Testis (tissue), 3 donors: ENCODE measurements around the gene PABPC1L. TPM values are rescaled to one million over a fixed set of nuclear protein-coding genes. Genes with fewer than 3 reads are reported as not detected.

Source experiments
- DNase-seq: peaks from one replicate; pipeline ENCODE4 v3.0.0-alpha.2; 2019
- H3K27ac ChIP-seq, 2 donors: fragments of 200-600 bp; sonication (generic); one replicate each; pipeline ENCODE4 v1.5.1; 2019
- H3K27me3 ChIP-seq: fragments of 200-600 bp; sonication (generic); one replicate; pipeline ENCODE4 v1.5.1; 2019
- H3K36me3 ChIP-seq: fragments of 200-600 bp; sonication (generic); one replicate; pipeline ENCODE4 v1.5.1; 2017; ENCODE audit warnings: low read depth; ENCODE audit errors: missing control alignments
- H3K4me1 ChIP-seq: fragments of 200-600 bp; sonication (generic); one replicate; pipeline ENCODE4 v1.5.1; 2019
- H3K4me3 ChIP-seq, 2 donors: fragments of 200-600 bp; sonication (generic); one replicate each; pipeline ENCODE4 v1.5.1; 2017 to 2019
- H3K9me3 ChIP-seq: fragments of 200-600 bp; sonication (generic); one replicate; pipeline ENCODE4 v1.5.1; 2017
- POLR2A ChIP-seq: fragments of 450-650 bp; IDR thresholded peaks from one replicate; pipeline ENCODE4 v1.6.1; 2017; ENCODE audit warnings: antibody characterized with exemption, mild to moderate bottlenecking, moderate library complexity
- WGBS, 2 donors: methylation state at CpG; one replicate each; pipeline ENCODE4 v1.1.5; 2018; 5-methylcytosine and 5-hydroxymethylcytosine counted together
- intact Hi-C: fragments of 100-400 bp; cut with DNase I; formaldehyde crosslinking; loops from one replicate; pipeline ENCODE4 v1.15.1; 2023; ENCODE audit warnings: low total_unique reads
- polyA plus RNA-seq: library from polyadenylated mRNA; stranded (reverse); fragments of 350-450 nt; fragmentation: Illumina TruSeq; extraction: RNeasy Lipid Tissue Mini Kit (QIAGEN cat#74804); gene quantifications from one replicate; pipeline ENCODE4 v1.2.3, GENCODE V29; 2014; ENCODE audit warnings: low read depth, low replicate concordance; ENCODE audit not compliant: insufficient read depth
- total RNA-seq, 2 donors: library from RNA; depleted of rRNA; stranded (reverse); fragments of >200 nt; gene quantifications; one replicate each; pipeline ENCODE4 v1.2.3, GENCODE V29; 2016
- TF ChIP-seq, protein P1 (sequence below), 3 experiments: fragments of 450-650 bp in 2 of 3; fragments of 200-600 bp in 1 of 3; sonication (generic) in 1 of 3; IDR thresholded peaks; one replicate each; pipeline ENCODE4 v1.5.1; 2016 to 2019; ENCODE audit warnings: antibody characterized with exemption in 3 of 3, mild to moderate bottlenecking in 2 of 3, moderate library complexity in 1 of 3

Gene PABPC1L
- total and polyA plus RNA-seq, 3 donors from 2014 or later: 27.9 to 71.7 (median 59.2) TPM

DNA sequence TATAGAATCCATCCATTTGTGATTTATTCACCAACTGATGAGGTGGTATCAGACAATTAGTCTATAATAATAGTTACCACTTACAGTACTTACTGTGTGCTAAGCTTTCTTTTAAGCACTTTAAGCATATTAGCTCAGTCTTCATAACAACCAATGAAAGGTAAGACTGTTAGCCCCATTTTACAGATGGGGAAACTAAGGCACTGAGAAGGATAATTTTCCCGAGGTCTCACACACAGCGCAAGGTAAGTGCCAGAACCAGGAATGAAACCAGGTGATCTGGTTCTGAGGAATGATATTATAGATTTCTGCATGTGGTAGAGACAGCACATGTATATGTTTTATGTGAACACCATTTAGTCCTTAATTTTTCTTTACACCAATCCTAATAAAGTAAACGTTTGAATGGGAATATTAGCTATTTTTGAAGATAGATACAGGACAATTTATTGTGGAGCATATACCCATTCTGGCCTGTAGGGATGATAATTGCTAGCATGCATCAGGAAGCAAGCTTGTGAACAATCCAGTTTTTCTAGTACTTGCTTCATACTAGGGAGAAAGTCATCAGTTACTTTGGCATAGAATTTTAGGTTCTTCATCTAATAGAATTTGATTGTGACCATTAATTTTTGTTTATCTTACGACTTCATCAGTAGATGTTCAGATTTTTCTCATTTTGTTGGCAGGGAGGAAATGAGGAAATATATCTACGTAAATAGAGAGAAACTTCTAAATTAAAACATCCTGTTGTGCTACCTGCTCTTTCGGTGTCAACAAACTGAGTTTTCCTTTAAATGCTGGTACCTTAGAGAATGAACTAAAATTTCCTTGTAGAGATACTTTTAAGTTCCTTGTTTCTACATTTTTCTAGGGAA lies 21.4 kb upstream of the PABPC1L start:
- intact Hi-C loops: no loop called here
- no peaks in the 10 kb centered on the region for H3K9me3 ChIP-seq
- no peak for DNase-seq
- no peak for TF ChIP-seq POLR2A
- TF ChIP-seq, protein P1, sequence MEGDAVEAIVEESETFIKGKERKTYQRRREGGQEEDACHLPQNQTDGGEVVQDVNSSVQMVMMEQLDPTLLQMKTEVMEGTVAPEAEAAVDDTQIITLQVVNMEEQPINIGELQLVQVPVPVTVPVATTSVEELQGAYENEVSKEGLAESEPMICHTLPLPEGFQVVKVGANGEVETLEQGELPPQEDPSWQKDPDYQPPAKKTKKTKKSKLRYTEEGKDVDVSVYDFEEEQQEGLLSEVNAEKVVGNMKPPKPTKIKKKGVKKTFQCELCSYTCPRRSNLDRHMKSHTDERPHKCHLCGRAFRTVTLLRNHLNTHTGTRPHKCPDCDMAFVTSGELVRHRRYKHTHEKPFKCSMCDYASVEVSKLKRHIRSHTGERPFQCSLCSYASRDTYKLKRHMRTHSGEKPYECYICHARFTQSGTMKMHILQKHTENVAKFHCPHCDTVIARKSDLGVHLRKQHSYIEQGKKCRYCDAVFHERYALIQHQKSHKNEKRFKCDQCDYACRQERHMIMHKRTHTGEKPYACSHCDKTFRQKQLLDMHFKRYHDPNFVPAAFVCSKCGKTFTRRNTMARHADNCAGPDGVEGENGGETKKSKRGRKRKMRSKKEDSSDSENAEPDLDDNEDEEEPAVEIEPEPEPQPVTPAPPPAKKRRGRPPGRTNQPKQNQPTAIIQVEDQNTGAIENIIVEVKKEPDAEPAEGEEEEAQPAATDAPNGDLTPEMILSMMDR (IDR thresholded peaks at IDR 0.05): peak in 2 of 3 experiments; percentile 26 to 29
- H3K27ac ChIP-seq: no peak overlapping the region
- 54 to 59% methylated on average over 6 of the region's 6 CpGs for WGBS, 2 donors
- H3K4me3 ChIP-seq: no peak overlapping the region
- no peaks in the 10 kb centered on the region for H3K36me3 ChIP-seq
- peaks cover 23% of the 10 kb centered on the region for H3K4me1 ChIP-seq
- H3K27me3 ChIP-seq: no peaks in the 10 kb centered on the region

DNA sequence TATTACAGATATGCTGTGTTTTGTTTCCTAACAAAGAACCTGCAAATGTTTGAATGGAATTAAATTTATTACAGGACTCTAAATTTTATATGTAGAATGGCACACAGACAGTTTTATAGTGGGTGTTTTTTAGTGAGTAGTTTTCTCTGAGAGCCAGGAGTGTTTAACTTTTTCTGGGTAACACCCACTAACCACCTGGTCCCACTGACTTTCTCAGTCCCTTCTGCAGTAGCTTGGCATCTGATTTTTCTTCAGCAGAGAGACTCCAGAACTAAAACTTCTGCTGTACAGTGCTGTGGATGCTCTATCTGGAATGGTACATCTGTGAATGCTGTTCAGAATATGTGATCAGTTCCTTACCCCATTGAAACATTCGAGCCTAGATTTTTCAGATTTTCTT lies 18.0 kb upstream of the PABPC1L start:
- DNase-seq: no peak
- TF ChIP-seq POLR2A: no peak
- TF ChIP-seq, protein P1 (IDR thresholded peaks at IDR 0.05): no peak
- peaks cover 12% of the 10 kb centered on the region for H3K4me1 ChIP-seq
- H3K9me3 ChIP-seq: no peaks in the 10 kb centered on the region
- intact Hi-C loops: no loop called here
- 59 to 68% methylated on average over 1 of the region's 1 CpG for WGBS, 2 donors
- no peaks in the 10 kb centered on the region for H3K27me3 ChIP-seq
- no peaks in the 10 kb centered on the region for H3K36me3 ChIP-seq
- no peak overlapping the region for H3K4me3 ChIP-seq
- H3K27ac ChIP-seq: no peak overlapping the region

DNA sequence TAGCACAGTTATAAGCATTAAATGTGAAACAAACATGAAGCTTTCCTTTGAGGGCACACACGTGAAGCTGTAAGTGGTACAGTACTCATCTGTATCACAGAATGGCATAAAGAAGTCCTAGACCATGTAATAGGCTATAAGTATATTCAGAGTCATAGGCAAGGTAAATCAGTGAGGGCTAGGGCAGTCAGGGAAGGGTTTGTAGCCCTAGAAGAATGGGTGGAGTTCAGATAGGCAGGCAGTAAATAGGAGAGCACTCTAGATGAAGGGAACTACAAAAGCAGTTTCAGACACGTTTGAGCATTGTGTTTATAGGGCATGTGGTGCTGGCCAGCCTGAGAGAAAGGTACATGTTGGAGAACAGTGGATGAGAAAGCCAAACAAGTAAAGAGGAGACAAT lies 14.9 kb upstream of the PABPC1L start:
- TF ChIP-seq POLR2A: no peak
- TF ChIP-seq, protein P1 (IDR thresholded peaks at IDR 0.05): no peak
- Histone ChIP-seq H3K27me3 (no peaks in the 10 kb centered on the region), H3K36me3 (no peaks in the 10 kb centered on the region), H3K4me1 (no peaks in the 10 kb centered on the region), H3K9me3 (no peaks in the 10 kb centered on the region), H3K27ac (no peak overlapping the region), H3K4me3 (no peak overlapping the region)
- DNase-seq: no peak
- intact Hi-C loops: no loop called here
- WGBS, 2 donors: 52 to 54% methylated on average over 2 of the region's 2 CpGs

DNA sequence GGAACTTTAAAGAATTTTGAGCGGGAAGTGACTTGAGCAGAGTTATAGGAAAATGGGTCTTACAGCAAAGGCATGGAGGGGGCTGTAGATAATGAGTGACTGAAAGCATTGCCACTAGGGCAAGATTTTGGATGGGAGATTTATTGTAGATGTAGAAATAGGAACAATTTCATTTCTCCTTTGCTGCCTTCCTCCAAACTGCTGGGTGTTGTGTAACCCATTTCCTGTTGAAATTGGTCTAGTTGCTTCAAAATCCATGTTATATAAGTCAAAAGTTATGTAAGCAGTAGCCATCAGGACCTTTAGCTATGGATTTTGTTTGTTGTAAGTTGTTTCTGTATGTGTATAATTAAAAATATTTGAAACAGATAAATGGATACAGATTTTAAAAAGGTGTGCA lies 13.3 kb upstream of the PABPC1L start:
- Histone ChIP-seq H3K27me3 (no peaks in the 10 kb centered on the region), H3K4me3 (no peak overlapping the region), H3K9me3 (no peaks in the 10 kb centered on the region), H3K36me3 (no peaks in the 10 kb centered on the region), H3K4me1 (no peaks in the 10 kb centered on the region), H3K27ac (no peak overlapping the region)
- intact Hi-C loops: no loop called here
- DNase-seq: no peak
- TF ChIP-seq, protein P1 (IDR thresholded peaks at IDR 0.05): no peak
- no peak for TF ChIP-seq POLR2A
- 59 to 86% methylated on average over 1 of the region's 1 CpG for WGBS, 2 donors

DNA sequence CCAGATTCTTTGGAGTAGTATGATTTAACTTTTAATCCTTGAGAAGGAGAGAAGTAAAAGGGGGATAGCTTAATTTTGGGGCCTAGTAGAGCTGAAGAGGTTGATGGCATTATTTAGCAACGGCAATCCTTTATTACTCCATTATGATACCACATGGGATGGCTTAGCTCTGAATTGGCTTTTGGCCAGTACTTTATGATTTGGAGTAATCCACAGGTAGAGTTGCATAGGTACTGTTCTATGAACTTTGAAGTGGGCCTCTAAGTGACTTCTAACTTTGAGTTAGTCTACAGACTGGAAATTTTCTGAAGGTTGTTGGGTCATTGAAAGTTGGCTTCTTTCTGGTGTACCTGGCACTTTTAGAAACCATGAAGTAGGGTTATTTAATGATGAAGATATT lies 12.7 kb upstream of the PABPC1L start:
- H3K4me1 ChIP-seq: no peaks in the 10 kb centered on the region

More for the DNA sequence above, 12.7 kb upstream of the PABPC1L start:
- intact Hi-C loops: no loop called here
- no peak for DNase-seq
- no peak for TF ChIP-seq POLR2A
- TF ChIP-seq, protein P1 (IDR thresholded peaks at IDR 0.05): no peak
- H3K27ac ChIP-seq: no peak overlapping the region
- H3K36me3 ChIP-seq: no peaks in the 10 kb centered on the region
- H3K9me3 ChIP-seq: no peaks in the 10 kb centered on the region
- WGBS, 2 donors: 62 to 79% methylated on average over 1 of the region's 1 CpG
- no peak overlapping the region for H3K4me3 ChIP-seq
- no peaks in the 10 kb centered on the region for H3K27me3 ChIP-seq
